NK-92 (cell line): ENCODE results near the gene PYHIN1.

Source experiments
- DNase-seq: peaks from one replicate; lab custom pipeline; 2025; ENCODE audit not compliant: unreplicated experiment; lab: John Stamatoyannopoulos, UW

Gene PYHIN1

DNA sequence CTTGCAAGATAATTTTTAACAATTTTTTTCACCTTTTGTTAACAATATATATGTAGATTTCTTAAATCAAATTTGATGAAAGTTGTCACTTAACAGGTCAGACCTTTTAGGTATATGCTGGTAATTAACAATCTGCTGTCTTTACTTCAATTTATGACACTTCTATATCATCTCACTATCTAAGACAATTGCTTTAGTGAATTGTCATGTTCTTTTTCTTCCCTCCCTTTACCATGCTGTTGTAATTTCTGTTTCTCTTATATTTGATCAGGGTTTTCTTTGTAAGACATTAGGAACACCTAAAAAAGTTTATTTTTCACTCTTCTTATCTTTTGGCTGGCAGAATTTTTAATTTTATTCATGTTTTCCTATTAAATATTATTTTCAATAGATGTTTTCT, 80.4 kb downstream of the PYHIN1 start:
- DNase-seq = no peak

GRCh38 chr1:159012495-159012894, 81.1 kb downstream of the PYHIN1 start:
- no peak for DNase-seq

GRCh38 chr1:159014003-159014571, 82.7 kb downstream of the PYHIN1 start:
- no peak for DNase-seq

DNA sequence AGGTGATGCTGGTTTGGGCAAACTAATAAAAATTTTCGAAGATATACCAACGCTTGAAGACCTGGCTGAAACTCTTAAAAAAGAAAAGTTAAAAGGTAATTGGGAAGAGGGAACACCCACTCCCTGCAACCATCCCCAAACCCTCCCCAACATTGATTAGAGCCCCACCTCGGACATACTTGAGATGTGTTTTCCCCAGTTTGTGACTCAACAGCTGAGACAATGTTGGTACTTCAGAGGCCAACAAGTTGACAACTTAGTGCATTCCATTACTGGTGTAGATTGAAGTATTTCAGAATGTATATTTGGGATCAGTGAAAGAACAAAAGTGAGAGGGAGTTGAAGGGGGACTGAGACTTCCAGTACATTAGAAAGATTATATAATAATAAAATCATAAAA, 83.5 kb downstream of the PYHIN1 start:
- DNase-seq = no peak

- DNase-seq = no peak
These were observed 84.1 kb downstream of the PYHIN1 start for GRCh38 chr1:159015440-159015909.

DNA sequence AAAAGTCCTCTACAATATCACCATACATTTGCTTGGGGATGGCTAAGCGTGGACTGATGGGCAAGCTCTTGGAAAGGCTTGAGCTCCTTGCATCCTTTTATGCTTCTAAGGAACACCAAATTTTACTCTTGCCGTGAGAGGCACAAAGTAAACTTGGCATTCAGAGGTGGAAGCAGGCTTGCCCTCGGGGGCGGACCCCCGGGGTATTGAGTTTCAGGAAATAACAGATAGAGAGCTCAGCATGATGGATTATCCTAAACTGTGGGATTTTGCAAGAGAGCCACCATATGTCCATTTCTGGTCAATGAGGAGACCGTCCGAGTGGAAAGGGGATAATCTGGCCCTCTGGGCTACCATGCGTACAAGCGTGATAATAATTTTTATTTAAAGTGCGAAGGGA, 92.4 kb downstream of the PYHIN1 start:
- DNase-seq = no peak

GRCh38 chr1:159025043-159025442, 93.7 kb downstream of the PYHIN1 start:
- no peak for DNase-seq
